IMR-90 (cell line): ENCODE data around the gene CHMP4B. TPM values are rescaled to one million over a fixed set of nuclear protein-coding genes. Genes with fewer than 3 reads are reported as not detected.

ENCODE experiments used
- ATAC-seq: fragments of 200-7000 bp; cut with Tn5 transposase; 2 replicates; pipeline ENCODE4 v1.9.1; 2020; ENCODE audit warnings: low read depth, mild to moderate bottlenecking, moderate library complexity
- BruUV-seq: library from RNA; stranded (reverse); fragments of 400-500 nt; replicated peaks from 2 replicates; lab custom pipeline; 2021; lab: Mats Ljungman, UMichigan
- CTCF ChIA-PET: fragments of 300-600 bp; formaldehyde crosslinking; extraction: SDS; loops from one replicate; lab custom pipeline; 2021; ENCODE audit warnings: antibody characterized with exemption; lab: Yijun Ruan, JAX
- POLR2A ChIA-PET: fragments of 300-600 bp; sonication (Branson Sonifier 250); formaldehyde crosslinking; loops from one replicate; lab custom pipeline; 2022; ENCODE audit warnings: antibody characterized with exemption; ENCODE audit not compliant: unreplicated experiment; lab: Charles Lee
- DNase-seq: peaks from one replicate; pipeline ENCODE4 v3.0.0; 2013
- H2AFZ ChIP-seq: replicated peaks from 2 replicates; pipeline ENCODE3; 2013; ENCODE audit warnings: low read length, mild to moderate bottlenecking; ENCODE audit not compliant: poor library complexity
- H2AK5ac ChIP-seq: 2 replicates; pipeline ENCODE4 v1.6.1; 2013; ENCODE audit warnings: low read depth, low read length, inconsistent platforms
- H2AK9ac ChIP-seq: replicated peaks from 2 replicates; pipeline ENCODE3; 2013; ENCODE audit warnings: mild to moderate bottlenecking, low read depth, low read length, moderate library complexity; ENCODE audit not compliant: poor library complexity
- H2BK120ac ChIP-seq: 2 replicates; pipeline ENCODE4 v1.6.1; 2013; ENCODE audit warnings: low read depth, low read length, inconsistent platforms
- H2BK15ac ChIP-seq: 3 replicates; pipeline ENCODE4 v1.6.1; 2013; ENCODE audit warnings: low read depth, low read length, inconsistent platforms
- H2BK20ac ChIP-seq: 2 replicates; pipeline ENCODE4 v1.6.1; 2013; ENCODE audit warnings: low read depth, mild to moderate bottlenecking, inconsistent platforms, low read length, moderate library complexity
- H2BK5ac ChIP-seq: 2 replicates; pipeline ENCODE4 v1.6.1; 2013; ENCODE audit warnings: mild to moderate bottlenecking, low read depth, low read length, inconsistent platforms; ENCODE audit not compliant: poor library complexity, severe bottlenecking
- H3K14ac ChIP-seq: replicated peaks from 2 replicates; pipeline ENCODE4 v1.6.1; 2013; ENCODE audit warnings: low read depth, low read length, inconsistent platforms
- H3K18ac ChIP-seq: 2 replicates; pipeline ENCODE4 v1.6.1; 2013; ENCODE audit warnings: low read depth, low read length, control low read depth
- H3K23ac ChIP-seq: 2 replicates; pipeline ENCODE4 v1.6.1; 2013; ENCODE audit warnings: low read depth, low read length, inconsistent platforms
- H3K27ac ChIP-seq: 2 replicates; pipeline ENCODE4 v1.5.1; 2013; ENCODE audit warnings: mild to moderate bottlenecking, control low read depth, low read length; ENCODE audit not compliant: insufficient read depth
- H3K27me3 ChIP-seq: 2 replicates; pipeline ENCODE4 v1.6.1; 2013; ENCODE audit warnings: low read length; ENCODE audit not compliant: control insufficient read depth, insufficient read depth
- H3K36me3 ChIP-seq: 2 replicates; pipeline ENCODE4 v1.6.1; 2013; ENCODE audit warnings: low read length, mixed read lengths; ENCODE audit not compliant: control insufficient read depth, insufficient read depth
- H3K4ac ChIP-seq: 2 replicates; pipeline ENCODE4 v1.6.1; 2013; ENCODE audit warnings: low read depth, low read length, inconsistent platforms
- H3K4me1 ChIP-seq: 2 replicates; pipeline ENCODE4 v1.6.1; 2013; ENCODE audit warnings: low read length, mixed read lengths; ENCODE audit not compliant: control insufficient read depth, insufficient read depth
- H3K4me2 ChIP-seq: 2 replicates; pipeline ENCODE4 v1.6.1; 2013; ENCODE audit warnings: low read depth, mild to moderate bottlenecking, control low read depth, low read length, moderate library complexity
- H3K4me3 ChIP-seq: 2 replicates; pipeline ENCODE4 v1.5.1; 2013; ENCODE audit warnings: low read depth, mild to moderate bottlenecking, control low read depth, low read length, moderate library complexity; ENCODE audit not compliant: insufficient read depth
- H3K56ac ChIP-seq: 2 replicates; pipeline ENCODE4 v1.6.1; 2013; ENCODE audit warnings: low read length, inconsistent platforms; ENCODE audit not compliant: insufficient read depth; ENCODE audit errors: extremely low read depth
- H3K79me1 ChIP-seq, 2 experiments: 2 replicates each; pipeline ENCODE4 v1.6.1; 2013; ENCODE audit warnings: low read length in 2 of 2, inconsistent platforms in 1 of 2, low read depth in 1 of 2
- H3K9ac ChIP-seq: 2 replicates; pipeline ENCODE4 v1.6.1; 2013; ENCODE audit warnings: low read depth, low read length, control low read depth
- H3K9me1 ChIP-seq: 2 replicates; pipeline ENCODE4 v1.6.1; 2013; ENCODE audit warnings: low read length, inconsistent platforms; ENCODE audit not compliant: insufficient read depth
- H3K9me3 ChIP-seq: 2 replicates; pipeline ENCODE4 v1.6.1; 2013; ENCODE audit warnings: low read length; ENCODE audit not compliant: control insufficient read depth, insufficient read depth
- H4K20me1 ChIP-seq: 2 replicates; pipeline ENCODE4 v1.6.1; 2013; ENCODE audit warnings: low read length, inconsistent platforms; ENCODE audit not compliant: insufficient read depth
- H4K5ac ChIP-seq: 2 replicates; pipeline ENCODE4 v1.6.1; 2013; ENCODE audit warnings: mild to moderate bottlenecking, low read depth, low read length, control low read depth
- H4K8ac ChIP-seq, 2 experiments: 2 replicates each; pipeline ENCODE4 v1.6.1; 2013; ENCODE audit warnings: low read depth in 2 of 2, low read length in 2 of 2, control low read depth in 1 of 2, inconsistent platforms in 1 of 2
- H4K91ac ChIP-seq: 2 replicates; pipeline ENCODE4 v1.6.1; 2013; ENCODE audit warnings: low read depth, low read length, inconsistent platforms; ENCODE audit not compliant: insufficient read depth
- BHLHE40 ChIP-seq: fragments of 150-350 bp; IDR thresholded peaks from 2 replicates; pipeline ENCODE4 v1.6.1; 2016; ENCODE audit warnings: mild to moderate bottlenecking, low read depth, low read length
- CEBPB ChIP-seq: IDR thresholded peaks from 2 replicates; pipeline ENCODE4 v1.6.1; 2012; ENCODE audit warnings: low read depth, low read length, improper control_type of control experiment
- CHD1 ChIP-seq: IDR thresholded peaks from 2 replicates; pipeline ENCODE4 v1.6.1; 2012; ENCODE audit warnings: low read depth, low read length, improper control_type of control experiment
- CTCF ChIP-seq: conservative IDR thresholded peaks from 2 replicates; pipeline ENCODE4 v1.5.1; 2012; ENCODE audit warnings: mild to moderate bottlenecking, low read depth, low read length, improper control_type of control experiment
- ELK1 ChIP-seq: fragments of 150-350 bp; IDR thresholded peaks from 2 replicates; pipeline ENCODE4 v1.6.1; 2016; ENCODE audit warnings: low read depth, mild to moderate bottlenecking, low read length, moderate library complexity, borderline replicate concordance
- FOS ChIP-seq: fragments of 150-350 bp; IDR thresholded peaks from 2 replicates; pipeline ENCODE4 v1.6.1; 2016; ENCODE audit warnings: low read depth, low read length
- MAFK ChIP-seq: IDR thresholded peaks from 2 replicates; pipeline ENCODE4 v1.6.1; 2012; ENCODE audit warnings: low read depth, low read length, improper control_type of control experiment
- MAZ ChIP-seq: IDR thresholded peaks from 2 replicates; pipeline ENCODE4 v1.6.1; 2012; ENCODE audit warnings: low read depth, mild to moderate bottlenecking, low read length, improper control_type of control experiment, moderate library complexity, borderline replicate concordance
- MXI1 ChIP-seq: IDR thresholded peaks from 2 replicates; pipeline ENCODE4 v1.6.1; 2012; ENCODE audit warnings: low read depth, mild to moderate bottlenecking, low read length, moderate library complexity, borderline replicate concordance
- NFE2L2 ChIP-seq: fragments of 150-350 bp; IDR thresholded peaks from 2 replicates; pipeline ENCODE4 v1.6.1; 2016; ENCODE audit warnings: low read depth, mild to moderate bottlenecking, low read length
- POLR2A ChIP-seq: IDR thresholded peaks from 2 replicates; pipeline ENCODE4 v1.6.1; 2012; ENCODE audit warnings: mild to moderate bottlenecking, low read depth, low read length
- RAD21 ChIP-seq: IDR thresholded peaks from 2 replicates; pipeline ENCODE4 v1.6.1; 2012; ENCODE audit warnings: low read length, improper control_type of control experiment
- RCOR1 ChIP-seq: IDR thresholded peaks from 2 replicates; pipeline ENCODE4 v1.6.1; 2012; ENCODE audit warnings: mild to moderate bottlenecking, low read length, improper control_type of control experiment; ENCODE audit not compliant: insufficient replicate concordance
- RFX5 ChIP-seq: IDR thresholded peaks from 2 replicates; pipeline ENCODE4 v1.8.0; 2012; ENCODE audit warnings: low read depth, mild to moderate bottlenecking, low read length, moderate library complexity
- SMC3 ChIP-seq: fragments of 150-350 bp; IDR thresholded peaks from 2 replicates; pipeline ENCODE4 v1.6.1; 2016; ENCODE audit warnings: low read depth, mild to moderate bottlenecking, antibody characterized with exemption, low read length, moderate library complexity
- USF2 ChIP-seq: fragments of 150-350 bp; IDR thresholded peaks from 2 replicates; pipeline ENCODE4 v1.6.1; 2017; ENCODE audit warnings: mild to moderate bottlenecking, antibody characterized with exemption, low read length, low read depth
- WGBS, 2 experiments: methylation state at CpG; one replicate each; pipeline versions ENCODE4 v1.1.5 to v1.1.7; 2013; ENCODE audit warnings: missing lambda C conversion rate in 2 of 2; ENCODE audit not compliant: insufficient read length in 1 of 2; ENCODE audit errors: extremely low coverage in 2 of 2; 5-methylcytosine and 5-hydroxymethylcytosine counted together
- dilution Hi-C: fragments of 300-500 bp; cut with HindIII; formaldehyde crosslinking; loops from one replicate; pipeline ENCODE4 v1.14.3; 2018; ENCODE audit warnings: low sequenced_read_pairs; ENCODE audit not compliant: unreplicated experiment
- in situ Hi-C: fragments of 300-500 bp; cut with MboI; formaldehyde crosslinking; loops from 3 replicates; pipeline ENCODE4 v1.14.3; 2019; ENCODE audit warnings: low sequenced_read_pairs, inconsistent platforms, mixed read lengths
- intact Hi-C: fragments of 100-400 bp; cut with micrococcal nuclease; formaldehyde crosslinking; loops from 2 replicates; pipeline ENCODE4 v1.10.0; 2022
- polyA plus RNA-seq, 3 experiments: library from polyadenylated mRNA; depleted of rRNA; stranded (reverse); fragments of >200 nt; gene quantifications; 2 replicates each; pipeline ENCODE4 v1.2.3, GENCODE V29; 2012; ENCODE audit warnings: low replicate concordance in 1 of 3
- total RNA-seq: library from RNA; depleted of rRNA; stranded (reverse); fragments of >200 nt; gene quantifications from 2 replicates; pipeline ENCODE4 v1.2.3, GENCODE V29; 2012

CHMP4B gene
- total and polyA plus RNA-seq, 2 of the 4 experiments (the other 2 are of a cell fraction): 30.3 to 94.8 TPM

- peaks cover 14% of the 10 kb centered on the region for H3K4me1 ChIP-seq
- dilution Hi-C loops (no loop called here), in situ Hi-C loops (no loop called here), intact Hi-C loops (no loop called here)
- H3K4me3 ChIP-seq: no peak overlapping the region
- H3K79me1 ChIP-seq: peaks cover 0 to 3% of the 10 kb centered on the region in 2 experiments; a peak in 1 of 4 replicates
- 20% methylated on average over 3 of the region's 6 CpGs; no CpG with 5 or more reads in 1 of the 2 experiments for WGBS, 2 experiments
- H2BK120ac ChIP-seq: no peak overlapping the region
- peaks cover 7% of the 10 kb centered on the region for H3K9me1 ChIP-seq
- DNase-seq (no peak), ATAC-seq (no peak)
- no peaks in the 10 kb centered on the region for H3K27me3 ChIP-seq
- TF ChIP-seq USF2: no peak
- TF ChIP-seq FOS: no peak
- no peak for TF ChIP-seq CTCF
- no peak for TF ChIP-seq CEBPB
- no peak for TF ChIP-seq CHD1
- no peak for TF ChIP-seq SMC3
- no peak for TF ChIP-seq RCOR1
- no peak for TF ChIP-seq RAD21
- TF ChIP-seq RFX5: no peak
- no peak for TF ChIP-seq MXI1
- no peak for TF ChIP-seq MAZ
- TF ChIP-seq NFE2L2: no peak
- no peak for TF ChIP-seq MAFK
- TF ChIP-seq ELK1: no peak
- no peak for TF ChIP-seq POLR2A
- TF ChIP-seq BHLHE40: no peak
- no peak overlapping the region for H2BK20ac ChIP-seq
- H3K56ac ChIP-seq: no peak overlapping the region
- no peak overlapping the region for H3K4ac ChIP-seq
- BruUV-seq: no TSS peak
- H3K4me2 ChIP-seq: no peak overlapping the region
- H3K18ac ChIP-seq: no peak overlapping the region
- H3K9me3 ChIP-seq: peaks cover 9% of the 10 kb centered on the region
- no peak overlapping the region for H2AK5ac ChIP-seq
- H2AK9ac ChIP-seq: no peak overlapping the region
- H4K5ac ChIP-seq: no peak overlapping the region
- ChIA-PET CTCF (no interaction called here), POLR2A (no interaction called here)
- H4K91ac ChIP-seq: no peak overlapping the region
- H2BK5ac ChIP-seq: no peak overlapping the region
- H4K20me1 ChIP-seq: peaks cover 4% of the 10 kb centered on the region; the same call in 1 of the 2 replicates
- H2AFZ ChIP-seq: no peak overlapping the region
- H3K14ac ChIP-seq: no peak overlapping the region
- H3K23ac ChIP-seq: no peak overlapping the region
- no peak overlapping the region for H2BK15ac ChIP-seq
- no peaks in the 10 kb centered on the region for H3K36me3 ChIP-seq
- no peak overlapping the region for H3K9ac ChIP-seq
- no peak overlapping the region for H4K8ac ChIP-seq
- no peak overlapping the region for H3K27ac ChIP-seq
Measured at GRCh38 chr20:33881989-33882388, 70.8 kb downstream of the CHMP4B start.
